Activated CD4-positive, alpha-beta T cell treated with anti-CD3 and anti-CD28 coated beads, Interleukin-2, Interleukin-4, amounts not matched to agents 100 ng/mL and 50 ng/mL, durations not matched to agents 16 hours and 8 hours (primary cell): ENCODE data around the gene GPR137B.
A peak's percentile ranks its signal among the peaks of the same experiment; 100 is the strongest.

Experiments used
- DNase-seq: peaks from one replicate; pipeline ENCODE4 v3.0.0-alpha.2; 2020; ENCODE audit warnings: low spot score

GPR137B gene

GRCh38 chr1:236142253-236143103, at the start of gene GPR137B:
Gene GPR137B (plus strand): TSS chr1:236142539. CDS start chr1:236142623, 84 bp downstream.
- peak; percentile 27 for DNase-seq

- no peak for DNase-seq
These were observed 49.4 kb upstream of the GPR137B start for GRCh38 chr1:236092899-236093298.

GRCh38 chr1:236095705-236096520, 46.4 kb upstream of the GPR137B start:
- DNase-seq, result no peak

- DNase-seq, result peak; percentile 90
These were observed 45.5 kb upstream of the GPR137B start for GRCh38 chr1:236096660-236097482.

- DNase-seq, result no peak
These were observed 44.1 kb upstream of the GPR137B start for GRCh38 chr1:236098267-236098666.

GRCh38 chr1:236099355-236099974, 42.9 kb upstream of the GPR137B start:
- DNase-seq, result no peak

- DNase-seq, result no peak
These were observed 41.5 kb upstream of the GPR137B start for GRCh38 chr1:236100799-236101198.

GRCh38 chr1:236101233-236102200, 40.8 kb upstream of the GPR137B start:
- DNase-seq, result no peak

- DNase-seq, result no peak
These were observed 39.7 kb upstream of the GPR137B start for GRCh38 chr1:236102611-236103010.

- no peak for DNase-seq
These were observed 39.3 kb upstream of the GPR137B start for GRCh38 chr1:236103059-236103458.

- peak; percentile 65 for DNase-seq
These were observed 38.6 kb upstream of the GPR137B start for GRCh38 chr1:236103646-236104218.

GRCh38 chr1:236107121-236107907, 35.0 kb upstream of the GPR137B start:
- no peak for DNase-seq

GRCh38 chr1:236108027-236108648, 34.2 kb upstream of the GPR137B start:
- DNase-seq, result no peak

- no peak for DNase-seq
These were observed 32.2 kb upstream of the GPR137B start for GRCh38 chr1:236110137-236110536.

GRCh38 chr1:236111527-236112331, 30.6 kb upstream of the GPR137B start:
- no peak for DNase-seq

- DNase-seq, result no peak
These were observed 30.1 kb upstream of the GPR137B start for GRCh38 chr1:236112332-236112627.

- no peak for DNase-seq
These were observed 28.9 kb upstream of the GPR137B start for GRCh38 chr1:236113324-236114032.
